Neutrophil (primary cell): Measurements from ENCODE around the gene KCNAB2.

Source experiments
- H3K27ac ChIP-seq: fragments of 200-600 bp; sonication (generic); 2 replicates; pipeline ENCODE4 v1.5.1; 2016; ENCODE audit warnings: mild to moderate bottlenecking, moderate library complexity
- H3K27me3 ChIP-seq: fragments of 200-600 bp; sonication (generic); 2 replicates; pipeline ENCODE4 v1.6.0; 2016; ENCODE audit warnings: mild to moderate bottlenecking
- H3K36me3 ChIP-seq: fragments of 200-600 bp; sonication (generic); 2 replicates; pipeline ENCODE4 v1.5.1; 2017
- H3K4me1 ChIP-seq, 2 experiments: fragments of 200-600 bp in 1 of 2; sonication (generic) in 1 of 2; 1 replicate in 1 of 2; 2 replicates in 1 of 2; pipeline versions ENCODE4 v1.5.1 to v1.6.1; 2013 to 2016; ENCODE audit warnings: low read depth in 1 of 2, low read length in 1 of 2, mild to moderate bottlenecking in 1 of 2, moderate library complexity in 1 of 2; ENCODE audit not compliant: control insufficient read depth in 1 of 2, insufficient read depth in 1 of 2
- H3K4me3 ChIP-seq, 2 experiments: fragments of 200-600 bp in 1 of 2; sonication (generic) in 1 of 2; 1 replicate in 1 of 2; 2 replicates in 1 of 2; pipeline ENCODE4 v1.5.1; 2013 to 2016; ENCODE audit warnings: low read depth in 1 of 2, low read length in 1 of 2, mild to moderate bottlenecking in 1 of 2, moderate library complexity in 1 of 2
- H3K9me3 ChIP-seq: fragments of 200-600 bp; sonication (generic); 2 replicates; pipeline ENCODE4 v1.5.1; 2016
- CTCF ChIP-seq: fragments of 200-600 bp; sonication (generic); IDR thresholded peaks from 2 replicates; pipeline ENCODE4 v1.5.1; 2016; ENCODE audit warnings: antibody characterized with exemption

KCNAB2 gene

GRCh38 chr1:6035719-6036118 is 10.0 kb upstream of the KCNAB2 start:
- TF ChIP-seq CTCF, result no peak
- H3K4me3 ChIP-seq, result no peak overlapping the region
- no peaks in the 10 kb centered on the region for H3K9me3 ChIP-seq
- H3K36me3 ChIP-seq, result peaks cover 43% of the 10 kb centered on the region
- H3K4me1 ChIP-seq, result peaks cover 45 to 64% of the 10 kb centered on the region in 2 experiments
- H3K27me3 ChIP-seq, result no peaks in the 10 kb centered on the region
- peak overlapping the region; percentile 68 for H3K27ac ChIP-seq

GRCh38 chr1:6037338-6037762 is 8.3 kb upstream of the KCNAB2 start:
- H3K9me3 ChIP-seq, result no peaks in the 10 kb centered on the region
- H3K4me1 ChIP-seq, result peaks cover 47 to 59% of the 10 kb centered on the region in 2 experiments
- H3K36me3 ChIP-seq, result peaks cover 59% of the 10 kb centered on the region
- no peak overlapping the region for H3K4me3 ChIP-seq
- no peaks in the 10 kb centered on the region for H3K27me3 ChIP-seq
- TF ChIP-seq CTCF, result no peak
- H3K27ac ChIP-seq, result peak overlapping the region; percentile 46

- Histone ChIP-seq H3K4me3 (no peak overlapping the region), H3K27ac (peak overlapping the region; percentile 72), H3K4me1 (peaks cover 44 to 53% of the 10 kb centered on the region in 2 experiments), H3K36me3 (peaks cover 72% of the 10 kb centered on the region), H3K27me3 (no peaks in the 10 kb centered on the region), H3K9me3 (no peaks in the 10 kb centered on the region)
- no peak for TF ChIP-seq CTCF
Measured at GRCh38 chr1:6038603-6039002, 7.1 kb upstream of the KCNAB2 start.

GRCh38 chr1:6039031-6039430 is 6.7 kb upstream of the KCNAB2 start:
- H3K27me3 ChIP-seq, result no peaks in the 10 kb centered on the region
- H3K9me3 ChIP-seq, result no peaks in the 10 kb centered on the region
- H3K27ac ChIP-seq, result peak overlapping the region; percentile 72
- peaks cover 42 to 49% of the 10 kb centered on the region in 2 experiments for H3K4me1 ChIP-seq
- no peak for TF ChIP-seq CTCF
- H3K4me3 ChIP-seq, result no peak overlapping the region
- peaks cover 76% of the 10 kb centered on the region for H3K36me3 ChIP-seq

- H3K27me3 ChIP-seq, result no peaks in the 10 kb centered on the region
- peaks cover 77% of the 10 kb centered on the region for H3K36me3 ChIP-seq
- H3K27ac ChIP-seq, result peak overlapping the region; percentile 72
- peaks cover 39 to 42% of the 10 kb centered on the region in 2 experiments for H3K4me1 ChIP-seq
- no peaks in the 10 kb centered on the region for H3K9me3 ChIP-seq
- H3K4me3 ChIP-seq, result no peak overlapping the region
- no peak for TF ChIP-seq CTCF
Measured at GRCh38 chr1:6040444-6040843, 5.2 kb upstream of the KCNAB2 start.
